Left ventricle myocardium inferior (tissue), 1 donor: ENCODE measurements around the gene MKNK1. TPM values are rescaled to one million over a fixed set of nuclear protein-coding genes. Genes with fewer than 3 reads are reported as not detected.

Experiments used
- DNase-seq: peaks from one replicate; pipeline ENCODE4 v3.0.0-alpha.2; 2020
- H3K27ac ChIP-seq: fragments of 200-600 bp; replicated peaks from 2 replicates; pipeline ENCODE4 v1.8.0; 2021
- H3K27me3 ChIP-seq: fragments of 200-600 bp; 2 replicates; pipeline ENCODE4 v1.8.0; 2021; ENCODE audit warnings: low read depth
- H3K36me3 ChIP-seq: fragments of 200-600 bp; 2 replicates; pipeline ENCODE4 v1.8.0; 2021
- H3K4me1 ChIP-seq: fragments of 200-600 bp; 2 replicates; pipeline ENCODE4 v1.8.0; 2021
- H3K4me3 ChIP-seq: fragments of 200-600 bp; 2 replicates; pipeline ENCODE4 v1.8.0; 2021; ENCODE audit warnings: mild to moderate bottlenecking, moderate library complexity
- H3K9me3 ChIP-seq: fragments of 200-600 bp; replicated peaks from 2 replicates; pipeline ENCODE4 v1.8.0; 2021
- intact Hi-C: fragments of 100-400 bp; cut with micrococcal nuclease; formaldehyde crosslinking; loops from one replicate; pipeline ENCODE4 v1.11.0; 2022
- total RNA-seq: library from RNA; stranded (reverse); fragmentation: NEBNext Ultra II Directional; extraction: Animal tissue kit (Norgen Biotek cat#: 25700); gene quantifications from one replicate; pipeline ENCODE4 v1.2.1, GENCODE V29; 2021
- TF ChIP-seq, protein P1 (sequence below): fragments of 200-600 bp; IDR thresholded peaks from 2 replicates; pipeline ENCODE4 v1.8.0; 2021; ENCODE audit warnings: antibody characterized with exemption, mild to moderate bottlenecking, borderline replicate concordance
- donor health status: DM: no; HTN: yes; CAD: no; lungs with severe emphysema.

MKNK1 gene
- total RNA-seq, 1 donor from 2014 or later, result 43.5 TPM

DNA sequence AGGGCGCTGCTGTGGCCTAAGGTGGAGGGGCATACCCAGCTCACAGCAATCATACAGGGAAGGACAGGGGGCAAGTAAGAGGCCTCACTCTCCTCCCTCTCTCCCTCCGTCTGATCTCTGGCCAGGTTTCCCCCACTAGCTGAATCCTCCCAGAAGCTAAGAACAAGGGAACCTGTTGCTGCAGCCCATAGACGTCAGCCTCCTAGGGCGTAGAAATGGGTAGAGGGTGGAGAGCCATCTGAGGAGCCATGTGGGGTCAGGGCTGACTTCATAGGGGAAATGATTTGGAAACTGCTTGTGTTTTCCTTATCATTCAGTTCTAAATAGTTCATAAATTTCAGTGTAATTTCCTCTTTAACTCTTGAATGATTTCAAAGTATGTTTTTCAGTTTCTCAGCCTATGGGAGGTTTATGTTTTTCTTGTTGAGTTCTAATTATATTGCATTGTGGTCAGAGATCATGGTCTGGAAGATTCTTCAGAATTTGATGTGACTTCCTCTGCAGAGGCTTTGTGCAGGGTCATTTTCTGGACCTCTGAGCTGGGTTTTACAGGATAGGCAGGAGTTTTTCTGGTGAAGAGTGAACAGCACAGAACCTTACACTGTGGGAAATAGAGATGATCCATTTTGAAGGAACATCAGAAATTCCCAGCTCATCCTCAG, 14.8 kb upstream of the MKNK1 start:
- TF ChIP-seq, protein P1, sequence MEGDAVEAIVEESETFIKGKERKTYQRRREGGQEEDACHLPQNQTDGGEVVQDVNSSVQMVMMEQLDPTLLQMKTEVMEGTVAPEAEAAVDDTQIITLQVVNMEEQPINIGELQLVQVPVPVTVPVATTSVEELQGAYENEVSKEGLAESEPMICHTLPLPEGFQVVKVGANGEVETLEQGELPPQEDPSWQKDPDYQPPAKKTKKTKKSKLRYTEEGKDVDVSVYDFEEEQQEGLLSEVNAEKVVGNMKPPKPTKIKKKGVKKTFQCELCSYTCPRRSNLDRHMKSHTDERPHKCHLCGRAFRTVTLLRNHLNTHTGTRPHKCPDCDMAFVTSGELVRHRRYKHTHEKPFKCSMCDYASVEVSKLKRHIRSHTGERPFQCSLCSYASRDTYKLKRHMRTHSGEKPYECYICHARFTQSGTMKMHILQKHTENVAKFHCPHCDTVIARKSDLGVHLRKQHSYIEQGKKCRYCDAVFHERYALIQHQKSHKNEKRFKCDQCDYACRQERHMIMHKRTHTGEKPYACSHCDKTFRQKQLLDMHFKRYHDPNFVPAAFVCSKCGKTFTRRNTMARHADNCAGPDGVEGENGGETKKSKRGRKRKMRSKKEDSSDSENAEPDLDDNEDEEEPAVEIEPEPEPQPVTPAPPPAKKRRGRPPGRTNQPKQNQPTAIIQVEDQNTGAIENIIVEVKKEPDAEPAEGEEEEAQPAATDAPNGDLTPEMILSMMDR, result no peak
- intact Hi-C loops, result no loop called here
- peaks cover 44% of the 10 kb centered on the region for H3K4me1 ChIP-seq
- no peak overlapping the region for H3K4me3 ChIP-seq
- H3K27me3 ChIP-seq, result no peaks in the 10 kb centered on the region
- H3K9me3 ChIP-seq, result no peaks in the 10 kb centered on the region
- DNase-seq, result no peak
- no peaks in the 10 kb centered on the region for H3K36me3 ChIP-seq
- no peak overlapping the region for H3K27ac ChIP-seq

DNA sequence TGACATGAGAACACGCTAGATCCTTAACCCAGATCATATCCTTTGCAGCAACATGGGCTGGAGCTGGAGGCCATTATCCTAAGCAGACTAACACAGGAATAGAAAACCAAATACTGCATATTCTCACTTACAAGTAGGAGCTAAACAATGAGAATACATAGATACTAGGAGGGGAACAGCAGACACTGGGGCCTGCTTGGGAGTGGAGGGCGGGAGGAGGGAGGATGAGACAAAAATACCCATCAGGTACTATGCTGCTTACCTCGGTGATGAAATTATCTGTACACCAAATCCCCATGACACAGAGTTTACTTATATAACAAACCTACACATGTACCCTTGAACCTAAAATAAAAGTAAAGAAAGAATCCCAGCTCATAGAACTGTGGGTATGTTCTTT, 13.8 kb upstream of the MKNK1 start:
- Histone ChIP-seq H3K27ac (no peak overlapping the region), H3K4me1 (peaks cover 45% of the 10 kb centered on the region), H3K27me3 (no peaks in the 10 kb centered on the region), H3K4me3 (no peak overlapping the region), H3K9me3 (no peaks in the 10 kb centered on the region), H3K36me3 (peaks cover 3% of the 10 kb centered on the region)
- intact Hi-C loops, result no loop called here
- TF ChIP-seq, protein P1, result no peak
- DNase-seq, result no peak

DNA sequence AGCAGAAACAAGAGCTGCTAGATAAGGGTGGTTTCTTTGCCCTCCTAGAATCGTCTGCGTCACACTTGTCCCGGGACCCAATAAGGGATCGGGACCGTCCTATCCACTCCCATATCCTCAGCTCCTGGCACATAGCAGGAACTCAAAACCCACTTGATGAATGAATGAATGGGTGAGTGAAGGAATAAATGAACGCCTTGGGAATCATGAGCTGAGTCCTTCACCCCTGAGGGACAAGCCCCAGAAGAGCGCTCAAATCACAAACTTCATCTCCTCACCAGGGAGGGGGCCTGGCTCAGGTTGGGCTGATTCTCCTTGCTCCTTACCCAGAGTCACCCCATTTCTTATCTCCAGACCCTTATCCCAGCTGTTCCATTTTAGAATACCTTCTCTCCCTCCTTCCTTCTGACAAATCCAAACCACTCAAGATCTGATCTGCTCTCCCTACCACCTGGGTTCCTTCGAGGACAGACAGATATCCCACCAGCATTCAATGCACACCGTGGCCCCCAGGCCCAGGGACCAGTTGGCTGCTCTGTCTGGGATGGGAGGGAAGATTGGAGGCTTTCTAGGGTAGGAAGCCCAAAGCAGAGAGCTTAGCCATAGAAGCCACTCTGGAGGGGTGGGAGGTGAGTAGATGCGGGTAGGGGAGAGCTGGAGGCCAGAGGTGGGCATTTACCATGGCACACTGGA, 13.2 kb upstream of the MKNK1 start:
- peaks cover 51% of the 10 kb centered on the region for H3K4me1 ChIP-seq
- no peaks in the 10 kb centered on the region for H3K9me3 ChIP-seq
- peak overlapping the region; percentile 99 for H3K27ac ChIP-seq
- peaks cover 6% of the 10 kb centered on the region for H3K36me3 ChIP-seq
- intact Hi-C loops, result no loop called here
- no peaks in the 10 kb centered on the region for H3K27me3 ChIP-seq
- TF ChIP-seq, protein P1, result no peak
- no peak for DNase-seq
- peak overlapping the region; percentile 93 for H3K4me3 ChIP-seq

DNA sequence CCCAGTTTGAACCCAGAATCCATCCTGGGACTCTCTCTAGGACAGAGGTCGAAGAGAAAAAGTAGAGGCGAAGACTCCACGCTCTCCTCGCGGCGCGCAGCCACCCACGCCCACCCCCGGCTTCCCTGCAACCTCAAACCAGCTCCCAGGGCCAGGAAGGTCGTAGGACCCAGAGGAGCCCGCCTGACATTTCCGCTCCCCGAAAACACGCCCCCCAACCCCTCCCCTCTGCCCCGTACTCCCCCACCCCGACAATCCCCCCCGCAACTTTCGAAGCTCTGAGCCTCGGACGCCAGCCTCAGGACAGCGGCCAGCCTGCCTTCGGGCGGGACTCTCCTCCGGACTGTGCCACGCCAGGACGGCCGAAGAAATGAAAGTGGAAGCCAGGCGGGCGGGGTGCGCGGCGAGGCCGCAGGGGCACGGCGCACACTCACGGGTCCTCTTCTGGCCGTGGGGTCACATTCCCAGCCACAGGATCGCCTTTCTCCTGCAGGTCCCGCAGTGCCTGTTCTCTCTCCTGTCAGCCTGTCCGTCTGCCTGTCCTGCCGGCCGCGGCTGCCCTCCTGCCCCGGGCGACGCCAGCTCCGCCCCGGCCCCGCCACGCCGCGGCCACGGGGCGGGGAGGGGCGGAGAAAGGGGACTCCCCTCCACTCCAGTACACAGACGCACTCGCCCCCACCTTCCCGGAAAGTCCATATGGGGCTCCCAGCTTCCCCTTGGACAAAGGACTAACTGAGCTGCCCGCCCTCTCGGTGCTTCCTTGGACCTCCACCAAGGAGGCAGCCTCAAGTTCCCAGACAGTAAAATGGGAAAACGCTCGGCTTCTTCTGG, 12.4 kb upstream of the MKNK1 start, which contains the start of gene MOB3C:
Gene MOB3C (minus strand): TSS at position 535 of the 831 bp plus-strand sequence. CDS start 3,490 bp downstream, outside the sequence.
- TF ChIP-seq, protein P1, result no peak
- intact Hi-C loops, result no loop called here
- Histone ChIP-seq H3K9me3 (no peaks in the 10 kb centered on the region), H3K27me3 (no peaks in the 10 kb centered on the region), H3K4me3 (peak within 1 kb of the TSS; percentile 93), H3K4me1 (peaks cover 59% of the 10 kb centered on the region), H3K36me3 (peaks cover 12% of the 10 kb centered on the region), H3K27ac (peak within 1 kb of the TSS; percentile 99)
- DNase-seq, result peak; percentile 91

DNA sequence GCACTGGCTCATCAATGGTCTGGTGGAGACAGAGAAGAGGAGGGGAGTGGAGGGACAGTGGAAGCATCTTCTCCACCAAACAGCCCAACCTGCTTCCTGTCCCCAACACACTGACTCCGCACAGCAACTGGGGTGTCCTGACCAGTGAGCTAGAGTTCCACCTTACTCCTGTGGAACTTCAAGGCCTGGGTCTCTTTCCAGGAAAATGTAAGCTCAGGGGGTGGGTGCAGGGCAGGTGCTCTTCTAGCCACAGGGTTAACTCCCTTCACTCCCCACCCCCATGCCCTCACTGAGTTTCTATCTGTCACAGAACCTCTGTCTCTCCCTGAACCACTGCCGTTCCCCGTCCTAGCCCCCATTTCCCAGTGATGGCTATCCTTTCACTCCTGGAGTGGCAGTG, 11.7 kb upstream of the MKNK1 start:
- Histone ChIP-seq H3K4me3 (peak overlapping the region; percentile 93), H3K9me3 (no peaks in the 10 kb centered on the region), H3K4me1 (peaks cover 66% of the 10 kb centered on the region), H3K27ac (peak overlapping the region; percentile 99), H3K27me3 (no peaks in the 10 kb centered on the region), H3K36me3 (peaks cover 17% of the 10 kb centered on the region)
- no peak for DNase-seq
- intact Hi-C loops, result no loop called here
- TF ChIP-seq, protein P1, result no peak
